GM18867 (cell line): ENCODE data around the gene ARID2.

Experiments
- ATAC-seq: cut with Tn5 transposase; IDR thresholded peaks from one replicate; pipeline ENCODE4 v1.9.1; 2021; ENCODE audit warnings: mild to moderate bottlenecking, moderate library complexity; ENCODE audit not compliant: unreplicated experiment

Gene ARID2

DNA sequence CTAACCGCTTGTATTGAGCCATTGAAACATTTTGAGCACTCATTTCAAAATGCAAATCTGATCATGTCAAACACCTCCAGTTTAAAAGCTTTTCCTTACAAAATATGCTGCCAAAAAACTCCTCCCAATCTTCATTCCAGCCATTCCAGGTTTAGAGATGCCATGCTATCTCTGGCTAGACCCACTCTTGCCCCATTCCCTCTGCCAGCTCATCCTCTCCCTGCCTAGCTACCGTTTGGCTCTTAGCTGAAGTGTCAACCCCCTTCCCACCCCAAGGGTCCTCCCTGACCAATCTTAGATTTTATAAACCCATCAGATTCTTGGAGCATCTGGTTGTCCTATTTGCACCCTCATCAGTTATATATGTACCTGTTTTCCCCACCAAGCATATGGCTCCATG, 185.9 kb downstream of the ARID2 start:
- ATAC-seq: no peak

DNA sequence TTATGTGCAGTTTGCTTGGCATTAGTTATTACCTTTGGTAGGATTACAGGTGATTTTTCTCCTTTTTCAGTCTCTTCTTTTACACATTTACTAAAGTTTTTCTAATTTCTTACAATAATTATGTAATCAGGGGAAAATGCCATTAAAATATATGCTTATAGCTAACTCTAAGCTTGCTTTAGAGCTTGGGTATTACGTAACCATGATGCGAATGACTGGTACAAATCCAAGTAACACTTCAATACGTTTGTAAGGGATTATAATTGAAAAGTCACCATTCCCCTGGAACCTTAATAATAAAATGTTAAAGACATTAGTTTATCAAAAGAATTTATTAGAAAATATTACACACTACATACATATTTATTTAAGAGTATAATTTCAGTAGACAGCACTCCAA, 189.3 kb downstream of the ARID2 start:
- ATAC-seq: no peak

DNA sequence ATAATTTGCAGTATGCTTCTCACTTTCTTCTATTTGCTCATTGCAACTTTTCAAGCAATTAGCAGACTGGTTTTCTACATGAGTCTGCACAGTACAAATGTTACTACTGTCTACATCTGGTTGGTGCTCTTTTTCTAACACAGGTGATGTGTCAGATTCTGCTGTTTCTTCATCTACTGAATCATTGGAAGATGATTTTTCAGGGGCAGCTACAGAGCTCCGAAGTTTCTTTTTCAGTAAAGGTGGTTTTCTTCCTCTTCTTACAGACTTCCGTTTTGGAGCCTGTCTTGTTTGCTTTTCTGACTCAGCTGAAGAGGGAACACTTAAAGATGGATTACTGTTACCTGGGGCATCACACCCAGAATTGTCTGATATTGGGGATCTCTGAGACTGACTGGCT, 198.8 kb downstream of the ARID2 start:
- no peak for ATAC-seq

DNA sequence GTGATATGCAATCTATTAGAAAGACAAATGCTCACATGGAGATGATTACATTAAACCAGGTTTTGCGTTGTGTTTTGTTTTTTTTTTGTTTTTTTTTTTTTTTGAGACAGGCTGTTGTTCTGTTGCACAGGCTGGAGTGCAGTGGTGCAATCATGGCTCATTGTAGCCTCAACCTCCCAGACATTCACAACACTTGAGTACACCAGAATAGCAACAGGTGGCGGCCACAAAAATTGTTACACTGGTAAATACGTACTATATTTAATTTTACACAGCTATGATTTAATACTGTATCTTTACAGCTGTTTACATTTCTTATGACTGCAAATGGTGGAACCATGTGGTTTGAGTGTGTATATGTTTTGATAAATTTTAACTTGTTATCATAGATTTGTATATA, 200.9 kb downstream of the ARID2 start:
- ATAC-seq: no peak

DNA sequence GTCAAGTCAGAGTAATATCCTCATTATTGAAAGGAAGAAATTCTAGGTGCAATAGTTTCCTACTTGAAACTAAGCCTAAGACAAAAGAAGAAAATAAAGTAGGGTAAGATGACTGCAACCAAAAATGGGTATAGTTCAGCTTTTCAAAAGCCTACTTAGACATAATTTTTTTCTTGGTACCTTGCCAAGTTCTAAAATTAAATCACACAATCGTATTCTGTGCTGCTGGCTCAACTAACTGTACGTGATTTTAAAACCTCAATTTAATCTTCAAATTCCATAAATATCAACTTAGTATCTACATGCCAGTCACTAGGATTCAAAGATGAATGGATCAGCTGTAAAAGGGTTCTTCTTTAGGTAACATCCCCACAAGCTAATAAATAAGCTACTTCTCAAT, 204.0 kb downstream of the ARID2 start:
- no peak for ATAC-seq

DNA sequence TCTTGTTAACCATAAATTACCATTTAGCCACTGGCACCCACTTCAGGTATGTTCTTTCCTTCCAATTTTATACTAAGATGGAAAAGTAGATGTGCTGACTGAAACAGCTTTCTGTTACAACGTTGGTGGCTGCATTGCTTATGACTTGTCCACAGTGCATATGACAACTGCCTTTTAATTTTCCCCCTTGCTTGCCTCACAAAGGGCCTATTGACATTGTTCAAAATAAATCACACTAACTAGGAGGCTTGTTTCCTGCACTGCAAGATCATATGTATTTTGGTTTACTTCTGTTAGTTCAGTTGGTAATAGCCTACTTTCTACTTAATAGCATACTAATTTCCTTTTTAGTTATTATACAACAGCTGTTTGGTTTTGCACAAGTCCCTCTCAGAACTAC, 205.4 kb downstream of the ARID2 start:
- ATAC-seq: no peak

DNA sequence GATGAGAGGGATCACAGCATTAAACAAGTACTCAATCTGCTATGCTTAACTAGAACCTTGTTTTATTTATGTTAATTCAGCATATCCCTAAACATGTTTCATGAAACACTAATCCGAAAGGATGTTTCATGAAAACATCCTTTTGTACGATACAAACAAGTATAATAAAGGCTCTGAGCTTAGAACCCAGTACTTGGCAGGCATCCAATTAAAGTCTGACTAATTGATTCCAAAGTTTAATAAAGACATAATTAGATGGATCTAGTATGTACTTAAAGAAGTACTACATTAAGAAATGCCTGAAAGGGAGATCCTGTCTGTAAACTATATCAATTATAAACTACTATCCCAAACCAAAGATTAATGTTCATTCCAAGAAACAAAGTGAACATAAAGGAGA, 209.1 kb downstream of the ARID2 start:
- no peak for ATAC-seq

DNA sequence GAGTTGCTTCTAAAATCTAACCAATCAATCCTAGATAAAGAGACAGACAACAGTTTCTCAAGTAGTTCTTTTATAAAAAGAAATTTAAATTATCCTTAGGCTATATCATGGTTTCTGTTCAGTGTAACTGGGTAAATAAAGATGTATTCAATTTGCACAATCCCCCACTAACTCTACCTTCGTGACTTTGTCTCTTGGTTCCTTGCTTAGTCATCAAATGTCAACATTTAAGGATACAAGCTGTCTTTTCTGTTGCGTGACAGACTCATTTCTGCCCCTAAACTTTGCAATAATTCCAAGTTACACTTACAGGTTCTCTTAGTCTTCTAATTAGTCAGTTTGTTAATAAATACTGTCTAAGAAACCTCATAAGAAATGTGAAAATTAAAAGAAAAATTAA, 210.3 kb downstream of the ARID2 start:
- no peak for ATAC-seq

DNA sequence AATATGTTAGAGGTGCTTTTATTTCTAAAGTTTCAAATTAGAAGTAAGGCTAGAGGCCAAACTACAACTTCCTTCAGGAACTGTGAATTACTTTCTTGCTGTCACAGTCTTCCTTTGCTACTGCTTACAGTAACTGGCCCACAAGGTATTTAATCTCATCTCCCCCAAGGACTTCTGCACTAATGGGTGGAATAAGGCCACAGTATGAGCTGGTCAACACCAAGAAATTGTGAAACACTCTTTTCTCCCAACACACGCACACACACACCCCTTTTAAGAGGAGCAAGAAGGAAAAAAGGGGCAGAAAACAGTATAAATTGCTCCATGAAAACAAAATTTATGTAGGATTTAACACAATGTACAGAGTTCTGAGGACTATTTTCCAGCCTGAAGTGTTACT, 215.3 kb downstream of the ARID2 start:
- no peak for ATAC-seq

DNA sequence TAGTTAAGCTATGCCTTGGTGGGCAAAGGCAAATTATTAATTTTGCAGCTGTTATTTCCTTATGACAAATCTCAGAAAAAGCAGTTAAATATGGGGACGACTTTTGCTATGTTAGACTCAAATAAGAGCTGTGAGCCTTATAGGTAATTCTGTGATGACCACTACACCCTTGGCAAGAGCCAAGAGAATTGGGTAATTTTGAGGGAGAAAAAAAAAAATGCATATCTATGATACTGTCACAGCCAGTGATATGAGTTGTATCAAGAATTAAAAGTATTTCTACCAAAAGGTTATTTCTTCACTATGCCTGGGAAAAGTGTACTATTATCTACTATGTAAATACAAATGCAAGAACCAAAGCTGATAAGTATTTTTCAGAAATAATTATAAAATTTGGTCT, 216.9 kb downstream of the ARID2 start:
- ATAC-seq: no peak

DNA sequence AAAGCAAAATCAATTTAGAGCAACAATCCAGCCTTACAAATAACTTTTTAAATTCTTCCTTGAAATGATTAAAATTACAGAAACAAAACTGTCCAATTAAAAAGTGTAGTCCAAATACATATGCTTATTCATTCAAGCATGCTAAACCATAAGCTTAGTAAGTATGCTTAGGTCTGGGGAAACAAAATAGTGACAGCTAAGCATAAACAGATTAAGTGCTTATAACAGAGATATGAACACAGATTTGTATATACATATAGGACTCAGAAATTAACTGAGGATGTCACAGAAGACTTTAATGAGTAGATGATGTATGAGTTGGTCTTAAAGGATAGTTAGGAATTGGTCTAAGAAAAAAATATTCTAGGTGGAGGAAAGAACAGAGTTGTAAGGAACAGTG, 219.0 kb downstream of the ARID2 start:
- ATAC-seq: no peak
